HL-60 (cell line): ENCODE measurements around the gene SAG.

ENCODE experiments used
- DNase-seq, 2 experiments: peaks; one replicate each; pipeline ENCODE4 v3.0.0-alpha.2; 2010 to 2020; ENCODE audit warnings: low read depth in 1 of 2, low spot score in 1 of 2
- H3K27ac ChIP-seq: fragments of 250-450 bp; sonication (Bioruptor Pico); replicated peaks from 2 replicates; pipeline ENCODE4 v1.5.1; 2020; ENCODE audit warnings: mild to moderate bottlenecking, moderate library complexity
- H3K27me3 ChIP-seq: fragments of 250-450 bp; sonication (Bioruptor Pico); 2 replicates; pipeline ENCODE4 v1.5.1; 2021; ENCODE audit warnings: mild to moderate bottlenecking, moderate library complexity; ENCODE audit not compliant: insufficient read depth, poor library complexity, severe bottlenecking
- H3K4me3 ChIP-seq: replicated peaks from 2 replicates; pipeline ENCODE4 v1.5.1; 2011; ENCODE audit warnings: mild to moderate bottlenecking, control low read depth, low read length; ENCODE audit not compliant: insufficient read depth
- CTCF ChIP-seq: IDR thresholded peaks from one replicate; pipeline ENCODE4 v1.5.1; 2011; ENCODE audit warnings: low read length, control low read depth, inconsistent platforms; ENCODE audit not compliant: insufficient read depth
- GABPA ChIP-seq: IDR thresholded peaks from 2 replicates; pipeline ENCODE4 v1.6.1; 2012; ENCODE audit warnings: low read depth
- POLR2AphosphoS5 ChIP-seq: IDR thresholded peaks from 2 replicates; pipeline ENCODE4 v1.6.1; 2012; ENCODE audit warnings: low read depth
- REST ChIP-seq: IDR thresholded peaks from 2 replicates; pipeline ENCODE4 v1.6.1; 2012; ENCODE audit warnings: low read depth; ENCODE audit not compliant: insufficient replicate concordance
- SPI1 ChIP-seq: IDR thresholded peaks from 2 replicates; pipeline ENCODE4 v1.6.1; 2012; ENCODE audit warnings: low read depth, mild to moderate bottlenecking, borderline replicate concordance

SAG gene

GRCh38 chr2:233328922-233329321 is 21.3 kb downstream of the SAG start:
- TF ChIP-seq POLR2AphosphoS5 (no peak), SPI1 (no peak), GABPA (no peak), CTCF (no peak), REST (no peak)
- H3K27me3 ChIP-seq = no peaks in the 10 kb centered on the region
- H3K4me3 ChIP-seq = no peak overlapping the region
- DNase-seq = no peak
- H3K27ac ChIP-seq = no peak overlapping the region

- Histone ChIP-seq H3K27ac (no peak overlapping the region; the same call in 1 of the 2 replicates), H3K4me3 (no peak overlapping the region), H3K27me3 (no peaks in the 10 kb centered on the region)
- TF ChIP-seq CTCF = no peak
- TF ChIP-seq SPI1 = no peak
- TF ChIP-seq REST = no peak
- TF ChIP-seq GABPA = no peak
- no peak for TF ChIP-seq POLR2AphosphoS5
- no peak for DNase-seq
Measured at GRCh38 chr2:233329489-233330135, 22.0 kb downstream of the SAG start.

DNA sequence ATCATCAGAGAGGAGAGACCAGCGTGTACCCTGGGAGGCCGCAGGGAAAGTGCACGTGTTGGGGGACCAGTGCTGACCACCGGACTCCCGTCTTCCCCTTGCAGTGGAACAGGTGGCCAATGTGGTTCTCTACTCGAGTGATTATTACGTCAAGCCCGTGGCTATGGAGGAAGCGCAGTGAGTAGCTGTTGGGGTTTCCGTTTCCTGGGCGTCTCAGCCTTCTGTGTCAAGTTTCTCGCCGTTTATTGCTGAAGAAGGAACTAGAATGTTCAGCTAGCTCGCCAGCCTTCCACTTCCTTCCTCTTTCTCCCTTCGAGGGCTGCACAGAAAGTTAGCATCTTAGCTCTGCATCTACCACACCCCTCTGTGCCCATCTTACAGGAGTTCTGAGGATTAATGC is 23.9 kb downstream of the SAG start:
- no peaks in the 10 kb centered on the region for H3K27me3 ChIP-seq
- peak overlapping the region; percentile 87 for H3K27ac ChIP-seq
- peak; percentile 96 to 99 for DNase-seq
- no peak overlapping the region for H3K4me3 ChIP-seq
- TF ChIP-seq SPI1 (peak; percentile 96), REST (no peak), GABPA (peak; percentile 83), POLR2AphosphoS5 (peak; percentile 95), CTCF (no peak)
